Measurements from ENCODE around the gene THEMIS. TPM values are rescaled to one million over a fixed set of nuclear protein-coding genes. Genes with fewer than 3 reads are reported as not detected.
A peak's percentile ranks its signal among the peaks of the same experiment; 100 is the strongest.

The THEMIS gene
- total RNA-seq, 3 donors from 2014 or later: 0.96 to 2.6 (median 1.3) TPM

DNA sequence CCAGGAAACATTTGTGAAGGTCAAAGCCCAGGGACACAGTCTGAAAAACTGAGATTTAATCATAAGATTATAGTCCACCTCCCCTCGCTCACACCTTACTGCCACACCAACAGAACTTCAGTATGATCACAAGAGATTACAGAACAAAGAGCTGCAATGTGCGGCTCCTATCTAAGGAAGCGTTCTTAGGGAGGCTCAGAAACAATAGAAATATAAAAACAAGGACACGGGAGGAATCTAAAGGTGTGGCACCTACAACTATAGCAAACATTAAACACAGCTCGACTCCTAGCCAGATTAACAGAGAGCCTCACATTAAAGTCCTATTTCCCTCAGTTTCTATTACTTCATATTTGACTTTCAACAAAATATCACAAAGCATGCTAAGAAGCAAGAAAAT, 40.4 kb upstream of the THEMIS start:
- TF ChIP-seq CTCF (IDR thresholded peaks at IDR 0.05): no peak
- Histone ChIP-seq H3K9me3 (no peaks in the 10 kb centered on the region), H3K4me1 (no peaks in the 10 kb centered on the region), H3K4me3 (no peak overlapping the region), H3K27ac (no peak overlapping the region), H3K27me3 (no peaks in the 10 kb centered on the region), H3K36me3 (no peaks in the 10 kb centered on the region)
- DNase-seq (ENCODE audit: low spot score in 2 of 2): no peak
- intact Hi-C loops (cut with DNase I; ENCODE audit: low total_unique reads): no loop called here

- no peak for DNase-seq (ENCODE audit: low spot score in 2 of 2)
Measured at GRCh38 chr6:127939442-127940066, 38.7 kb upstream of the THEMIS start.

DNA sequence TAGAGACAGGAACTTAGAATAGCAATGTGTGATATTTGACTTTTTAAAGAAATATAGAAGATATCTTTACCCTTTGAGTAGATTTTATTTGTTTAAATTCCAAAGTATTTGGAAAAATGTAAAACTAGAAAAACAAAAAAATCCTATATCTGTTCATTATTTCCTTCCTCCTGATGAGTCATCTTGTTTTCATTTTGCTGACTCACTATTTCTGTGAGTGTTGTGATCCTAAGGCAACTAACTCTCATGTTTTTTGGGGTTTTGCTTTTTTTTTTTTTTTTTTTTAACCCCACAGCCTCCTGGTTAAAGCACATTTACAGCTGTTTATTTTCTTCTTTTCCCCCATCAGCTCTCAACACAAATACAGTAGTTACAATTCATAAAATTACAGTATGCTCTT, 37.8 kb upstream of the THEMIS start:
- Histone ChIP-seq H3K9me3 (no peaks in the 10 kb centered on the region), H3K27ac (peak overlapping the region in 1 of 2 donors; percentile 26), H3K4me3 (no peak overlapping the region), H3K27me3 (no peaks in the 10 kb centered on the region), H3K4me1 (no peaks in the 10 kb centered on the region), H3K36me3 (no peaks in the 10 kb centered on the region)
- intact Hi-C loops (cut with DNase I; ENCODE audit: low total_unique reads): no loop called here
- no peak for TF ChIP-seq POLR2A (IDR thresholded peaks at IDR 0.05)
- no peak for DNase-seq (ENCODE audit: low spot score in 2 of 2)

More at GRCh38 chr6:127939442-127940066, 38.7 kb upstream of the THEMIS start:
- H3K36me3 ChIP-seq: no peaks in the 10 kb centered on the region
- no peak overlapping the region for H3K4me3 ChIP-seq
- no peaks in the 10 kb centered on the region for H3K27me3 ChIP-seq
- H3K9me3 ChIP-seq: no peaks in the 10 kb centered on the region
- intact Hi-C loops (cut with DNase I; ENCODE audit: low total_unique reads): no loop called here
- H3K27ac ChIP-seq: peak overlapping the region; percentile 52 to 59
- TF ChIP-seq CTCF (IDR thresholded peaks at IDR 0.05) (no peak), POLR2AphosphoS5 (IDR thresholded peaks at IDR 0.05) (no peak), POLR2A (IDR thresholded peaks at IDR 0.05) (no peak)
- H3K4me1 ChIP-seq: no peaks in the 10 kb centered on the region

DNA sequence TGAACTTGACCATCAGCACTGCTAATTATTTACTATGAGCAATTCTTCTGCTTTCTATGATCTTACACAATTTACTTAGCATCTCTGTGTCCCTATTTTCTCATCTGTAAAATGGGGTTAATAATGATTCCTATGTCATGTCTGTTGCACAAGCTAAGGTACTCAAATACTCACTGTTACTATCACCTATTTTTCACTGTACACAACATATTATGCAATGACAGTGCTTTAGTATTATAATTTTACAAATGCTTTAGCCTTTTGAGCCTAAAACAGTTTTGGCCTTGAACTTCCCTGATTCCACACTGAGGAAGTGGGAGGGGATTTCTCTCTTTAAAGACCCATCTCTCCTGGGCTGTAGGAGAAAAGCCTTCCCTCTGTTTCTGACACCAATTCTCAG, 36.9 kb upstream of the THEMIS start:
- intact Hi-C loops (cut with DNase I; ENCODE audit: low total_unique reads): no loop called here

DNA sequence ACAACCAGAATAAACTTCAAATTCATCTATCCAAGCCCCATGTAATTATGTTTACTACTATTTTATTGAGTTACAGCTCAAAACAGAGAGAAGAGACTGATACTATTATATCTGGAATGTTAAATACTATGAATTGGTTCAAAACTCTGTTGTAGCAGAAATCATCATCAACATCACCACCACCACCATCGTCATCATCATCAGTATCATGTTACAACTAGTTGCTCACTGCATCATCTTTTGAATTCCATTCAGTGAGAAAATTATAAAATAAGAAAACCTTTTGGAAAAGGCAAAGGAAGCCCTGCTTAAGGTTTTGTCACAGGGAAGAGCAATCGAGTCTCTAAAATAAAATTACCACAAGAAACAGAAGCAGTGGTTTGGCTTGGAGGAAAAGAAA, 36.2 kb upstream of the THEMIS start:
- H3K27ac ChIP-seq: no peak overlapping the region
- peaks cover 8 to 12% of the 10 kb centered on the region in 2 donors for H3K9me3 ChIP-seq
- no peaks in the 10 kb centered on the region for H3K36me3 ChIP-seq
- no peak for DNase-seq (ENCODE audit: low spot score in 2 of 2)
- no peak overlapping the region for H3K4me3 ChIP-seq
- H3K27me3 ChIP-seq: no peaks in the 10 kb centered on the region
- intact Hi-C loops (cut with DNase I; ENCODE audit: low total_unique reads): no loop called here
- TF ChIP-seq CTCF (IDR thresholded peaks at IDR 0.05) (no peak), POLR2A (IDR thresholded peaks at IDR 0.05) (no peak), POLR2AphosphoS5 (IDR thresholded peaks at IDR 0.05) (no peak)
- H3K4me1 ChIP-seq: no peaks in the 10 kb centered on the region

More for the DNA sequence above, 36.9 kb upstream of the THEMIS start:
- TF ChIP-seq POLR2AphosphoS5 (IDR thresholded peaks at IDR 0.05): no peak
- TF ChIP-seq POLR2A (IDR thresholded peaks at IDR 0.05): no peak
- TF ChIP-seq CTCF (IDR thresholded peaks at IDR 0.05): no peak
- Histone ChIP-seq H3K27me3 (no peaks in the 10 kb centered on the region), H3K9me3 (peaks cover 4 to 7% of the 10 kb centered on the region in 2 donors), H3K27ac (no peak overlapping the region), H3K4me1 (no peaks in the 10 kb centered on the region), H3K4me3 (no peak overlapping the region), H3K36me3 (no peaks in the 10 kb centered on the region)
- no peak for DNase-seq (ENCODE audit: low spot score in 2 of 2)

DNA sequence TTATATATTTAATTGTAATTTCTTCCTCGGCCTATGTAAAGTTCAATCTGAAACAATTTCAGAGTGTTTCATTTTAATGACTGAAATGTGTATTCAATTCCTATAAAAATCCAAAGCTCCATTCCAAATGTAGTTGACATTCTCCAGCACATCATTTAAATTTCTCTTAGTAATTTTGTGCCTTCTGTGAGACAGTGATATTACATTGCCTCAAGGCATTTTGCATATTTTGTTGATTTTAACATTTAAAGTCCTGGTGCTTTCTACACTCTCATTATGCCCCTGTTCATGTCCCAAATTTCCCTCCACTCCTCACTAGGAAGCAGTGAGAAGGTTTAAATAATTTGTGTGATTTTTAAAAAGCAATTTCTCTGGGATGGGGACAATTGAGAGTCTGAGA, 34.1 kb upstream of the THEMIS start:
- TF ChIP-seq POLR2AphosphoS5 (IDR thresholded peaks at IDR 0.05) (no peak), POLR2A (IDR thresholded peaks at IDR 0.05) (no peak), CTCF (IDR thresholded peaks at IDR 0.05) (no peak)
- no peak overlapping the region for H3K4me3 ChIP-seq
- no peak for DNase-seq (ENCODE audit: low spot score in 2 of 2)
- H3K4me1 ChIP-seq: no peaks in the 10 kb centered on the region
- peaks cover 8 to 12% of the 10 kb centered on the region in 2 donors for H3K9me3 ChIP-seq
- intact Hi-C loops (cut with DNase I; ENCODE audit: low total_unique reads): no loop called here
- H3K27me3 ChIP-seq: no peaks in the 10 kb centered on the region
- H3K36me3 ChIP-seq: no peaks in the 10 kb centered on the region
- no peak overlapping the region for H3K27ac ChIP-seq
